SU-DHL-6 (cell line): Measurements from ENCODE around the gene NAPG.

Experiments used
- H2AFZ ChIP-seq: fragments of 200-600 bp; sonication (generic); 2 replicates; pipeline ENCODE4 v1.6.1; 2014; ENCODE audit warnings: low read depth, mild to moderate bottlenecking, moderate library complexity, mixed read lengths, antibody characterized with exemption, low read length; ENCODE audit not compliant: severe bottlenecking
- H3F3A ChIP-seq: fragments of 200-600 bp; shearing (Covaris generic); 2 replicates; pipeline ENCODE4 v1.6.0; 2016; ENCODE audit warnings: antibody characterized with exemption, mild to moderate bottlenecking; ENCODE audit not compliant: insufficient read depth
- H3K27ac ChIP-seq: fragments of 200-600 bp; sonication (generic); 2 replicates; pipeline ENCODE4 v1.5.1; 2016; ENCODE audit warnings: low read depth, mild to moderate bottlenecking, low read length, moderate library complexity, mixed read lengths
- H3K27me3 ChIP-seq: fragments of 200-600 bp; sonication (generic), shearing (Covaris generic); 2 replicates; pipeline ENCODE4 v1.6.0; 2014; ENCODE audit warnings: mild to moderate bottlenecking, low read length
- H3K36me3 ChIP-seq: fragments of 200-600 bp; sonication (generic); 2 replicates; pipeline ENCODE4 v1.6.1; 2014; ENCODE audit warnings: mild to moderate bottlenecking, low read length, mixed read lengths
- H3K4me2 ChIP-seq: fragments of 300-600, 200-600 bp; shearing (Covaris generic), sonication (generic); 2 replicates; pipeline ENCODE4 v1.6.0; 2014; ENCODE audit warnings: low read length, low read depth, mild to moderate bottlenecking; ENCODE audit not compliant: poor library complexity, severe bottlenecking
- H3K4me3 ChIP-seq: fragments of 200-600 bp; sonication (generic); 2 replicates; pipeline ENCODE4 v1.5.1; 2014; ENCODE audit warnings: antibody characterized with exemption, low read length, mild to moderate bottlenecking, mixed read lengths; ENCODE audit not compliant: insufficient read depth, poor library complexity, severe bottlenecking
- H3K79me2 ChIP-seq: fragments of 200-600 bp; sonication (generic); 2 replicates; pipeline ENCODE4 v1.6.1; 2014; ENCODE audit warnings: mild to moderate bottlenecking, low read length, moderate library complexity; ENCODE audit not compliant: insufficient read depth
- H3K9ac ChIP-seq: fragments of 200-600 bp; sonication (generic); 2 replicates; pipeline ENCODE4 v1.7.0; 2014; ENCODE audit warnings: mild to moderate bottlenecking, low read length
- H3K9me2 ChIP-seq: fragments of 200-600 bp; sonication (generic); replicated peaks from 2 replicates; pipeline ENCODE4 v1.6.1; 2014; ENCODE audit warnings: low read length; ENCODE audit not compliant: insufficient read depth
- H3K9me3 ChIP-seq: fragments of 200-600 bp; sonication (generic); 2 replicates; pipeline ENCODE4 v1.6.1; 2014; ENCODE audit warnings: low read length, mixed read lengths; ENCODE audit not compliant: insufficient read depth
- H4K20me1 ChIP-seq: fragments of 200-600 bp; sonication (generic); 2 replicates; pipeline ENCODE4 v1.6.1; 2014; ENCODE audit warnings: low read depth, mild to moderate bottlenecking, antibody characterized with exemption, low read length, moderate library complexity, mixed read lengths
- EZH2phosphoT487 ChIP-seq: fragments of 200-600 bp; sonication (generic), shearing (Covaris generic); conservative IDR thresholded peaks from 2 replicates; pipeline ENCODE4 v1.6.1; 2018; ENCODE audit warnings: mild to moderate bottlenecking, antibody characterized with exemption, low read length, moderate library complexity, mixed read lengths
- TF ChIP-seq, protein P1 (sequence below): fragments of 200-600 bp; sonication (generic); IDR thresholded peaks from one replicate; pipeline ENCODE4 v1.5.1; 2017; ENCODE audit warnings: antibody characterized with exemption, mild to moderate bottlenecking, low read length, moderate library complexity; ENCODE audit not compliant: insufficient read depth, poor library complexity, severe bottlenecking

Gene NAPG

DNA sequence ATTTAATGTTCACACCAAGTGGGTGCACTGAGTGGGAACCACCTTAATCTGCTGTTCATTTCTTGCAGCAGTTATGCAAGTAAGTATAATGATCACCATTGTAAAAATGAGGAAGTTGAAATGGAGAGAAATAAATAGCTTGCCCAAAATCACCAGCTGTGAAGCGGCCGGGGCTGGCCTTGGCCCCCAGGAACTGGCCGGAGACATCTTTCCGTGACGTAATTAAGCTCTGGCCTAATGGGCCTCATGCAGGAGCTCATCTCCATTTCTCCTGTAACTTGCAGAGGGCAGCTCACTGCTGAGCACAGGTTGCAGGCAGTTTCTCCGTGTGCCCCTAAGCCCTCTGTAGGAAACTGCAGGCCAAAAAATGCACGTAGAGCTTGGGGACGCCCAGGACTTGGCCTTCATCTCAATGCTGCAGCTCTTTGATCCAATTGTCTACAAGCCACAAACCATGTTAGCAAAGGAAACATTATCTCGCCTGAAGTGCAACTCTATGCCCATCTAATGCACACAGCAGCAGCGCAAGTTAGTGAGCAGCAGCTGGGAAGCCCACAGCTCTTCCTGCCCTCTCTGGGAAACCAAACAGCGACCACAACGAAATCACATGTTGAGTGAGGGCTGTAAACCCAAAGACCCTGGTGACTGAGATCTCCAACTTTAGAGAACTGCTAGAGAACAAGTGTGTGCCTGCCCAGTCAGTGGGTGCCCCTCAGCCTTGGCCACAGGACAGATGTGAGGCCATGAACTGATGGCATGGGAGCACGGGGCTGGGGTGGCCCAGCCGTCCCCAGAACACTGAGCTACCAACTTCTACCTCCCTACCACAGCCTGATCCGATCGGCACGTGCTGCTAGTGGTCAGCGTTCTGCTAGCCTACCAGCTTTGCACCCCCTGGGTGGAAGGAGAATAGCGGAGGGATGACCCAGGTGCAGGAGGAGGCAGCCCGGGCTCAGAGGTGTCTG, 42.6 kb upstream of the NAPG start:
- no peaks in the 10 kb centered on the region for H3K9me3 ChIP-seq
- H3K9me2 ChIP-seq = no peaks in the 10 kb centered on the region
- no peak overlapping the region for H3K4me2 ChIP-seq
- no peaks in the 10 kb centered on the region for H3K27me3 ChIP-seq
- TF ChIP-seq EZH2phosphoT487 = no peak
- TF ChIP-seq, protein P1, sequence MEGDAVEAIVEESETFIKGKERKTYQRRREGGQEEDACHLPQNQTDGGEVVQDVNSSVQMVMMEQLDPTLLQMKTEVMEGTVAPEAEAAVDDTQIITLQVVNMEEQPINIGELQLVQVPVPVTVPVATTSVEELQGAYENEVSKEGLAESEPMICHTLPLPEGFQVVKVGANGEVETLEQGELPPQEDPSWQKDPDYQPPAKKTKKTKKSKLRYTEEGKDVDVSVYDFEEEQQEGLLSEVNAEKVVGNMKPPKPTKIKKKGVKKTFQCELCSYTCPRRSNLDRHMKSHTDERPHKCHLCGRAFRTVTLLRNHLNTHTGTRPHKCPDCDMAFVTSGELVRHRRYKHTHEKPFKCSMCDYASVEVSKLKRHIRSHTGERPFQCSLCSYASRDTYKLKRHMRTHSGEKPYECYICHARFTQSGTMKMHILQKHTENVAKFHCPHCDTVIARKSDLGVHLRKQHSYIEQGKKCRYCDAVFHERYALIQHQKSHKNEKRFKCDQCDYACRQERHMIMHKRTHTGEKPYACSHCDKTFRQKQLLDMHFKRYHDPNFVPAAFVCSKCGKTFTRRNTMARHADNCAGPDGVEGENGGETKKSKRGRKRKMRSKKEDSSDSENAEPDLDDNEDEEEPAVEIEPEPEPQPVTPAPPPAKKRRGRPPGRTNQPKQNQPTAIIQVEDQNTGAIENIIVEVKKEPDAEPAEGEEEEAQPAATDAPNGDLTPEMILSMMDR = no peak
- H4K20me1 ChIP-seq = no peaks in the 10 kb centered on the region
- H3K36me3 ChIP-seq = no peaks in the 10 kb centered on the region
- no peaks in the 10 kb centered on the region for H3K79me2 ChIP-seq
- H3F3A ChIP-seq = no peaks in the 10 kb centered on the region
- H3K27ac ChIP-seq = no peak overlapping the region
- no peak overlapping the region for H3K4me3 ChIP-seq
- no peak overlapping the region for H2AFZ ChIP-seq
- H3K9ac ChIP-seq = no peak overlapping the region

DNA sequence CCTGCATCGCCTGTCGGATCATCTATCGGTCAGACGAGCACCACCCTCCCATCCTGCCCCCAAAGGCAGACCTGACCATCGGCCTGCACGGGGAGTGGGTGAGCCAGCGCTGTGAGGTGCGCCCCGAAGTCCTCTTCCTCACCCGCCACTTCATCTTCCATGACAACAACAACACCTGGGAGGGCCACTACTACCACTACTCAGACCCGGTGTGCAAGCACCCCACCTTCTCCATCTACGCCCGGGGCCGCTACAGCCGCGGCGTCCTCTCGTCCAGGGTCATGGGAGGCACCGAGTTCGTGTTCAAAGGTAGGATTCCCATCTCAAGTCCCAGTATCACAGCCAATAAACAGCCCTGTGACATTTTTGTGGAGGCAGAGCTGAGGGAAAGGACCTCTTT, 40.4 kb upstream of the NAPG start:
- no peak overlapping the region for H3K4me3 ChIP-seq
- no peaks in the 10 kb centered on the region for H3K36me3 ChIP-seq
- H4K20me1 ChIP-seq = no peaks in the 10 kb centered on the region
- no peaks in the 10 kb centered on the region for H3K9me3 ChIP-seq
- H3K4me2 ChIP-seq = no peak overlapping the region
- H3K9me2 ChIP-seq = no peaks in the 10 kb centered on the region
- H3K27ac ChIP-seq = no peak overlapping the region
- no peak overlapping the region for H2AFZ ChIP-seq
- no peak for TF ChIP-seq EZH2phosphoT487
- TF ChIP-seq, protein P1 = no peak
- H3K27me3 ChIP-seq = no peaks in the 10 kb centered on the region
- no peak overlapping the region for H3K9ac ChIP-seq
- no peaks in the 10 kb centered on the region for H3F3A ChIP-seq
- H3K79me2 ChIP-seq = no peaks in the 10 kb centered on the region

DNA sequence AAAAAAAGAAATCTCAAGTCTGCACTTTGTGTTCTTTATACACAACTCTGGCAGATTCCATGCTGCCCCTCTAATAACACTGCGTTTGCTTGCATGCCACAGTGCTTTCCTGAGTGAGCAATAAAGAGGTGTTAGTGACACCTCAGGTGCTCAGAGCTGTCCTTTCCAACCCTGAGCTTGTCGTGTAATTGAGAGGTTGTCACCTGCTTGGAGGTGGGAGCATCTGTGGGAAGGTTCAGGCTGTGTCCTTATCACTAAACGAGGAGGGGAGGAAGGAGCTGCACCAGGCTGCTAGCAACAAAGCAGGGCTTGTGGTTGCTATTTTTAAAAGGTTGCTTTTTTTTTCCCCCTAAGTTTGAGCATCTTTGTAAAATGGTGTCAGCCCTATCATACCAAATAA, 39.5 kb upstream of the NAPG start:
- Histone ChIP-seq H3K27ac (no peak overlapping the region), H3K36me3 (no peaks in the 10 kb centered on the region), H3K4me3 (no peak overlapping the region), H3K4me2 (no peak overlapping the region), H3F3A (no peaks in the 10 kb centered on the region), H3K9me2 (no peaks in the 10 kb centered on the region), H3K9me3 (no peaks in the 10 kb centered on the region), H2AFZ (no peak overlapping the region), H3K27me3 (no peaks in the 10 kb centered on the region), H4K20me1 (no peaks in the 10 kb centered on the region), H3K9ac (no peak overlapping the region), H3K79me2 (no peaks in the 10 kb centered on the region)
- no peak for TF ChIP-seq EZH2phosphoT487
- TF ChIP-seq, protein P1 = no peak
